ENCODE results near the gene PNMA8C.
"Not testable (repeated sequence)": the region's sequence is repeated elsewhere in the genome, so short reads cannot be mapped to it uniquely, and the experiment has no call there.

The PNMA8C gene

GRCh38 chr19:46447006-46447405 is 18.3 kb upstream of the PNMA8C start:
- DNase-seq (ENCODE audit: low spot score): no peak

DNA sequence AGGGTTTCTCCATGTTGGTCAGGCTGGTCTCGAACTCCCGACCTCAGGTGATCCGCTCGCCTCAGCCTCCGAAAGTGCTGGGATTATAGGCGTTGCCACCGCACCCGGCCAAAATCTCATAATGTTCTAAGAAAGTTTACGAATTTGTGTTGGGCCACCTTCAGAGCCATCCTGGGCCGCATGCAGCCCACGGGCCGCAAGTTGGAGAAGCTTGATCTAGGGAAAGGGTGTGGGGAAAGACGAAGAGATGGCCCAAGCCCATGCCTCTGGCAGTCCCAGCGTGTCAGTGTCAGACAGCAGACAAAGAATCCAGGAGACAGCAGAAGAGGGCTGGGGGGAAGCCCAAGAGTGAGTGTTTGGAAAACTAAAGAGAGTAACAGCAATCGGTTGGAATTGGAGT is 17.3 kb upstream of the PNMA8C start:
- DNase-seq (ENCODE audit: low spot score): no peak

DNA sequence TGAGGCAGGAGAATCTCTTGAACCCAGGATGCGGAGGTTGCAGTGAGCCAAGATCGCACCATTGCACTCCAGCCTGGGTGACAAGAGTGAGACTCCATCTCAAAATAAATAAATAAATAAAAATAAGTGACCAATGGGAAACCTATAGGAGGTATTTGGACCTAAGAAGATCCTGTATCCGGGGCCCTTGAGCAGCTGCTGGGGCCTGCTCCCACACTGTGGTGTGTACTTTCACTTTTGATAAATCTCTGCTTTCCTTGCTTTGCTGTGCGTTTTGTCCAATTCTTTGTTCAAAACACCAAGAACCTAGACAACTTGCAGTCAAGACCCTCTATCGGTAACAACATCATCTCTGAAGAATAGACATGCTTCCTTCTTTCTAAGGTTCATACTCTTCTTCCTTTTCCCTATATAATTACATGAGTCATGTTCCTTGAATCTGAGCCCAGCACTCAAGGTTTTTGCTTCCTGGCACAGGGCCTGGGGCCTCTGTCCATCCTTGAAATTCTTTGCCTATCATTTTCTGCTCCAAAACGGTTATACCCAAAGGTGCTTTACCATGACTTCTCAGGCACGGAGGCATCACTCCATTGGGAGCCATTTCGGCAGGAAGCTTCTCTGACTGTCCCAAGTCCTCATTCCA is 14.2 kb upstream of the PNMA8C start:
- DNase-seq (ENCODE audit: low spot score): no peak

GRCh38 chr19:46441866-46442265 is 13.1 kb upstream of the PNMA8C start:
- DNase-seq (ENCODE audit: low spot score): no peak

DNA sequence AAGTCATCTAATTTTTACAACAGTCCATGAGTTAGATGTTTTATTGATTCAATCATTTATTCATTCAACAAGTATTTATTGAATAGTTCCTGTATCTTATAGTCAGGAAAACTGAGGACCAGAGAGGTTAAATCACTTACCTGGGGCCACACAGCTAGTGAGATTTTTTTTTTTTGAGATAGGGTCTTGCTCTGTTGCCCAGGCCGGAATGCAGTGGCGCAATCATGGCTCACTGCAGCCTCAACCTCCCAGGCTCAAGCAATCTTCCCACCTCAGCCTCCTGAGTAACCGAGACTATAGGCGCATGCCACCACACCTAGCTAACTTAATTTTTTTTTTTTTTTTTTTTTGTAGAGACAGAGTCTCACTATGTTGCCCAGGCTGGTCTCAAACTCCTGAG is 7.0 kb upstream of the PNMA8C start:
- DNase-seq (ENCODE audit: low spot score): not testable (repeated sequence)

GRCh38 chr19:46435009-46435408 is 6.3 kb upstream of the PNMA8C start:
- DNase-seq (ENCODE audit: low spot score): no peak

DNA sequence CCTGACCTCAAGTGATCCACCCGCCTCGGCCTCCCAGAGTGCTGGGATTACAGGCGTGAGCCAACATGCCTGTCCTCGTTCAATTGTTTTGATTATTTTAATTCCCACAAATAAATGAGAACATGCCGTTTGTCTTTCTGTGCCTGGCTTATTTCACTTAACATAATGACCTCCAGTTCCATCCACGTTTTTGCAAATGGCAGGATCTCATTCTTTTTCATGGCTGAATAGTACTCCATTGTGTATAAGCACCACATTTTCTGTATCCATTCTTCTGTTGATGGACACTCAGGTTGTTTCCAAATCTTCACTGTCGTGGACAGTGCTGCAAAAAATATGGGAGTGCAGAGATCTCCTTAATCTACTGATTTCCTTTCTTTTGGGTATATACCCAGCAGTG is 4.7 kb upstream of the PNMA8C start:
- DNase-seq (ENCODE audit: low spot score): not testable (repeated sequence)

DNA sequence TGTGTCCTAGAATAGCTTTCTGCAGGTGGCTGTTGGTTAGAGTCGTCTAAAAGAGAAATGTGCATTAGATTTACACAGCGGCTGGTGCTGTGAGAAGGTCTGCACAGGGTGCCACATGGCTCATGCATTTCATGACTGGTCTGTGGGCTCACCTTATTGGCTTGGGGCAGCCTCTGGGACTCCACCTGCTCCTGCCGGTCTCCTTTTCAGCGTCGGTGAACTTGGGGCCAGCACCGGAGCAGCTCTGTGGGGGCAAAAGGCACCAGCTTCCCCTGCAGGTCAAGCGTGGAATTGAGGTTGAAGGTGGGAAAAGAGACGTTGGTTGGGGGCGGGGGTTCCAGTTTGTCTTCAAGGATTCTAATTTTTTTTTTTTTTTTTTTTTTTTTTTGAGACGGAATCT is 3.1 kb upstream of the PNMA8C start:
- no peak for DNase-seq (ENCODE audit: low spot score)

GRCh38 chr19:46429999-46430398 is 1.3 kb upstream of the PNMA8C start:
- no peak for DNase-seq (ENCODE audit: low spot score)

DNA sequence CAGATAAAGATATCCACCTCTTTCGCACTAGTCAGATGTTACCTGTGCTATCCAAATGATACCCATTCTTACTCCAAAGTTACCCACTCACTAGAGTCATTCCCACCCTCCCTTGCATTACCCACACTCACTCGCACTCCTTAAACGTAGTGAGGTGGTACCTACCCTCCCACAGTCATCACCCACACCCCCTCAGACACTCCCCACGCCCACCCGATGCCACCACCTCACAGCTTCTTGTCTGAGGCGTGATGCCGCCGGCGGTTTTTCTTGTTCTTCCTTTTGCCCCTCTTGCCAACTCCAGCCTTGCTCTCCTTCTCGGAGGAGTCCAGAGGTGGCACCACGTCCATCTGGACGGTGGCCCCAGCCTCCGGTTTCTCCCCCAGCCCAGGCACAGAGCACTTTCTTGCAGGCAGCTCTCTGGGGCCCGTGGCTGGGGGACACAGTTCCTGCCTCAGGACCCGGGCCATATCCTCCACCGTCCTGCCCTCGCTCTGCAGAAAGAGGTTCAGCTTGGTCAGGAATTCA is 1.2 kb downstream of the PNMA8C start:
- no peak for DNase-seq (ENCODE audit: low spot score)

- DNase-seq (ENCODE audit: low spot score): no peak
These were observed 2.1 kb downstream of the PNMA8C start for GRCh38 chr19:46426506-46427162.

DNA sequence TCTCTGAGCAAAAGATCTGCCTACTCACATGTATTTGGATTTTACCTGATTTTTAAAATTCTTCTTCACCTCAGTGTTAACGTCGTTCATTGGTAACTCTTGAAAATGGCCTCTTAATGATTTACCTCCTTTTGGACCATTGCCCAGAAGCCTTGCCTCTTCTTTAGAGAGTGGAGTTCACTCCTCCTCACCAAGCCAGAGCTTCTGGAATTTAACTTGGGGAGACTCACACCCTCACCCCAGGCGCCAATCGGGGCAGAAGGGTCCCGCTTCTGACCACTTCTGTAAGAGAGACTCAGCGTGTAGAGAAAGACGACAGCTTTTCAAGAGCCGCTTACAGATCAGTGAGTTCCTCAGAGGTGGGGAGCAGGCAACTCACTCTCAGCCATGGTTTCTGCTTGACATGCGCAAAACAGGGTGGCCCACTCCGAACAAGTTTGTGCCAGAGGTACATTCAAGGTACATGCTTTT is 2.7 kb downstream of the PNMA8C start:
- DNase-seq (ENCODE audit: low spot score): no peak

GRCh38 chr19:46423188-46423587 is 5.5 kb downstream of the PNMA8C start:
- no peak for DNase-seq (ENCODE audit: low spot score)

DNA sequence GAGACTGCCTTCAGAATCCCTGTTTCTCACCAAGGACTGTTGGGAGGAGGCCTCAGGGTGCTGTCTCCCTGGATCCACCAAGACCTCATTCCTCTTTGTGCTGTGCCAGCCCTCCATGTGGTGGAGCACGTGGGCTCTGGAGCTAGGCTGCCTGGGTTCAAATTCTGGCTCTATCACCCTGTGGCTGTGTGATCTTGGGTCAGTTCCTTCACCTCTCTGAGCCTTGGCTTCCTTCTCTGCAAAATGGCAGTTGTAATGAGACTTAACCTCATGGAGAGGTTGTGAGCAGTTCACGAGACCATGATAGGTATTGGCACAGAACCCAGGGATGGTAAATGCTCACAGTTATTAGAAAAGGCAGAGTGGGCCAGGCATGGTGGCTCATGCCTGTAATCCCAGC is 6.4 kb downstream of the PNMA8C start:
- no peak for DNase-seq (ENCODE audit: low spot score)

GRCh38 chr19:46420056-46420455 is 8.7 kb downstream of the PNMA8C start:
- no peak for DNase-seq (ENCODE audit: low spot score)

DNA sequence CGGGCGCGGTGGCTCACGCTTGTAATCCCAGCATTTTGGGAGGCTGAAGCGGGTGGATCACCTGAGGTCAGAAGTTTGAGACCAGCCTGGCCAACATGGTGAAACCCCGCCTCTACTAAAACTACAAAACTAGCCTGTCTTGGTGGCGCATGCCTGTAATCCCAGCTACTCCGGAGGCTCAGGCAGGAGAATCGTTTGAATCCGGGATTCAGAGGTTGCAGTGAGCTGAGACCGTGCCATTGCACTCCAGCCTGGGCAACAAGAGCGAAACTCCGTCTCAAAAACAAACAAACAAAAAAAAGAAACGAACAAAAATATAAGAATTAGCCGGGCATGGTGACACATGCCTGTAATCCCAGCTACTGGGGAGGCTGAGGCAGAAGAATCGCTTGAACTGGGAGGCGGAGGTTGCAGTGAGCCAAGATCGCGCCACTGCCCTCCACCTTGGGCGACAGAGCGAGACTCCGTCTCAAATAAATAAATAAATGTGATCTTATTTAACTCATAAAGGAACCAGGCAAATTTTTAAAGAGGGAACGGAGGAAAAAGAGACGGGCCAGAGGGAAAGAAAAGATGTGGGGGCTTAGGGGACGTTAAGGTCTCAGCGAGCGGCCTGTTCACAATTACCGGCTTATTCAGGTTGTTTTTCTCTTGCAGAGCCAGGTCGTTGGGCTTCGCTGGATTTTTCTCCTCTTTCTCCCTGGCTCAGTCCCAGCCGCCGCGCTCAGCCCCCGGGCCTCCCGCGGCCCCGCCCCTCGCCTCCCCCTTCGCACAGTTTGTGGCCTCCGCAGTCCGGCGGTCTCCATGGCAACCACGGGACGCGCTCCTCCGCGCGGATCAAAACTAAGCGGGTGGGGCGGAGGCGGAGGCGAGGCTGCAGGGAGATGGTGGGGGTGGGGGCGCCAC is 12.7 kb downstream of the PNMA8C start:
- DNase-seq (ENCODE audit: low spot score): not testable (repeated sequence)

DNA sequence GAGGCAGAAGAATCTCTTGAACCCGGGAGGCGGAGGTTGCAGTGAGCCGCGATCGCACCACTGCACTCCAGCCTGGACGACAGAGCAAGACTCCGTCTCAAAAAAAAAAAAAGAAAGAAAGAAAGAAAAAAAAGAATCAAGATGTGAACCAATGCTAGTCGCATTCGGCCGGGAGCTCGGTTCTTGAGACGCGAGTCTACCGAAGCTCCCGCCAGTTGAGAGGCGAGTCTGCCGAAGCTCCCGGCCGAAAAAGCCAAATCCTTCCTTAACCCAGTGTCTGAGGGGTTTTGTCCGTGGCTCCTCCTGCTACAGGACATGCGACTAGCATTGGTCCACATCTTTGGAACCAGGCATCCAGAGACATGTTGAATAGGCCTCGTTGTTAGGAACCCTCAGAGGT is 13.8 kb downstream of the PNMA8C start:
- DNase-seq (ENCODE audit: low spot score): not testable (repeated sequence)

DNA sequence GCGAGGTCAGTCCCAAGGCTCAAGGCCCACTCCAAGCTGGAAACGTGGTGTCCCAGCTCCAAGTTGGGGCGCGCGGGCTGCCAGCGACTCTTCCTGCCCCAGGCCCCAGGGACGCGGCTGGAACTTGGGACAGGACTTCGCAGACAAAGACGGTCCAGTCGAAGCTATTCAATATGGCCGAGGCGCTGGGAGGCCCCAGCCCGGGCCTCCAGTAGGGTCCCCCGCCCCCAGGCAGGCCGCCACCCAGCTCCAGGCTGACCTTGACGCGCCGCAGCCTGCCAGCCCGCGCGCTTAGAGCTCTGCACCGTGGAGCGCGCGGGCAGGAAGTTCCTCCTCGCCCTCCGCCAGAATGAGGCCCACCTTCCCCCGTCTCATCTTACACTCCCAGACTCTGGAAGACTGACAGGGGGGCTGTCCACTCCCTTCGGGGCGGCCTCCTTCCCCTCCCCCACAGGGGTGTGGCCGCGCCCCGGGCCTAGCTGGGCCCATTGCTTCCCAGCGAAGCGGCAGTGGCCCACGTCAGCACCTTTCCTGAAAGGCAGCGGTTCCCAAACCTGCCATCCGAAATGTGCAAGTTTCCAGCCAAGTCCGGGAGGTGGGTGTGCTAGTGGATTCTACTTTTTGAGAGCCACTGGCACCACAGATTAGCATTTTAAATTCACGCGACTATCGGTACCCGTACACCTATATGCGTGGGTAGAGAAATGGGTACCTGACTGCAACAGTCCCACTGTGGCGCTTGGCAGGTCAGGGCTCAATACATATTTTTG is 15.3 kb downstream of the PNMA8C start, which contains the start of gene CCDC8:
CCDC8 (minus strand) TSS at position 303 of the 770 bp plus-strand sequence. CDS start 754 bp downstream, outside the sequence.
- no peak for DNase-seq (ENCODE audit: low spot score)

- DNase-seq (ENCODE audit: low spot score): no peak
These were observed 16.0 kb downstream of the PNMA8C start for GRCh38 chr19:46412650-46413261.

- DNase-seq (ENCODE audit: low spot score): no peak
These were observed 16.6 kb downstream of the PNMA8C start for GRCh38 chr19:46411925-46412649.
